GM06990 (cell line): ENCODE measurements around the gene RGS10.

Experiments used
- DNase-seq: peaks from one replicate; pipeline ENCODE4 v3.0.0-alpha.2; 2011; ENCODE audit not compliant: insufficient read length; ENCODE audit errors: extremely low read depth
- H3K27me3 ChIP-seq: replicated peaks from 2 replicates; pipeline ENCODE4 v1.6.0; 2011; ENCODE audit warnings: low read length; ENCODE audit not compliant: control insufficient read depth, insufficient read depth
- H3K36me3 ChIP-seq: 2 replicates; pipeline ENCODE4 v1.5.1; 2011; ENCODE audit warnings: low read length; ENCODE audit not compliant: control insufficient read depth, insufficient read depth
- H3K4me3 ChIP-seq: replicated peaks from 2 replicates; pipeline ENCODE4 v1.5.1; 2011; ENCODE audit warnings: low read depth, mild to moderate bottlenecking, control low read depth, low read length
- CTCF ChIP-seq: IDR thresholded peaks from 2 replicates; pipeline ENCODE4 v1.5.1; 2011; ENCODE audit warnings: low read length, control low read depth, mild to moderate bottlenecking, inconsistent platforms; ENCODE audit not compliant: insufficient read depth, poor library complexity, severe bottlenecking

RGS10 gene

GRCh38 chr10:119454990-119455389 lies 87.5 kb downstream of the RGS10 start:
- Histone ChIP-seq H3K36me3 (peaks cover 13% of the 10 kb centered on the region), H3K4me3 (no peak overlapping the region), H3K27me3 (no peaks in the 10 kb centered on the region)
- TF ChIP-seq CTCF = no peak
- no peak for DNase-seq

DNA sequence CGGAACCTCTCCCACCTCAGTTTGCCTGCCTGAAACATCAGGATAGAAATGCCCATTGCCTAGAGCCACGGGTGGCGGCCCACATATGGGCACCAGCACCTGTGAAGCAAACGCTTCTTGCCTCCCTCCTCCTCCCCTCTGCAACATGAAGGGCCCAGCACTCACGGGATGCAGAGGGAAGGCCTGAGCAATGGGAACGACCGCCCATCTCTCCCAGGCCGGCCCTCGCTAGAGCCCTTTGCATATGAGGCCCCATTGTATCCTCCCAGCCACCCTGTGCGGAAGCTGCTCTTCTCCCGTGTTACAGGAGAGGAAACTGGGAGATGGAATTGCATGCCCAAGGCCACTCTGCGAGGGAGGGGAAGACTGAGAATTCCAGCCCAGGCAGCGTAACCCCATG lies 88.2 kb downstream of the RGS10 start:
- Histone ChIP-seq H3K4me3 (no peak overlapping the region), H3K27me3 (no peaks in the 10 kb centered on the region), H3K36me3 (peaks cover 13% of the 10 kb centered on the region)
- no peak for TF ChIP-seq CTCF
- DNase-seq = no peak

GRCh38 chr10:119453313-119453712 lies 89.2 kb downstream of the RGS10 start:
- peaks cover 18% of the 10 kb centered on the region for H3K36me3 ChIP-seq
- TF ChIP-seq CTCF = no peak
- no peak for DNase-seq
- no peak overlapping the region for H3K4me3 ChIP-seq
- H3K27me3 ChIP-seq = no peaks in the 10 kb centered on the region

GRCh38 chr10:119452396-119452795 lies 90.1 kb downstream of the RGS10 start:
- DNase-seq = no peak
- Histone ChIP-seq H3K36me3 (peaks cover 24% of the 10 kb centered on the region), H3K4me3 (no peak overlapping the region), H3K27me3 (no peaks in the 10 kb centered on the region)
- TF ChIP-seq CTCF = no peak

GRCh38 chr10:119451300-119451896 lies 91.1 kb downstream of the RGS10 start:
- no peak for DNase-seq
- peaks cover 27% of the 10 kb centered on the region for H3K36me3 ChIP-seq
- TF ChIP-seq CTCF = no peak
- H3K4me3 ChIP-seq = no peak overlapping the region
- no peaks in the 10 kb centered on the region for H3K27me3 ChIP-seq
